Measurements from ENCODE around the gene MYL12A.

Gene MYL12A

GRCh38 chr18:3225588-3225987 is 22.0 kb upstream of the MYL12A start:
- DNase-seq (ENCODE audit: low read depth) = no peak

- no peak for DNase-seq (ENCODE audit: low read depth)
Observed at GRCh38 chr18:3226048-3226447, 21.6 kb upstream of the MYL12A start.

GRCh38 chr18:3230401-3231334 is 16.9 kb upstream of the MYL12A start:
- no peak for DNase-seq (ENCODE audit: low read depth)

GRCh38 chr18:3233004-3233403 is 14.6 kb upstream of the MYL12A start:
- DNase-seq (ENCODE audit: low read depth) = no peak

GRCh38 chr18:3233433-3234168 is 14.0 kb upstream of the MYL12A start:
- no peak for DNase-seq (ENCODE audit: low read depth)

- DNase-seq (ENCODE audit: low read depth) = no peak
Observed at GRCh38 chr18:3234457-3234856, 13.1 kb upstream of the MYL12A start.

- no peak for DNase-seq (ENCODE audit: low read depth)
Observed at GRCh38 chr18:3235846-3236245, 11.8 kb upstream of the MYL12A start.

GRCh38 chr18:3236470-3236869 is 11.1 kb upstream of the MYL12A start:
- DNase-seq (ENCODE audit: low read depth) = no peak

GRCh38 chr18:3238742-3239141 is 8.9 kb upstream of the MYL12A start:
- DNase-seq (ENCODE audit: low read depth) = no peak

- no peak for DNase-seq (ENCODE audit: low read depth)
Observed at GRCh38 chr18:3245185-3245564, 2.4 kb upstream of the MYL12A start.

- DNase-seq (ENCODE audit: low read depth) = peak; percentile 70
Observed at GRCh38 chr18:3245853-3246634, 1.6 kb upstream of the MYL12A start.

GRCh38 chr18:3246635-3247239 is 864 bp upstream of the MYL12A start:
- DNase-seq (ENCODE audit: low read depth) = no peak

GRCh38 chr18:3248062-3248657 is 559 bp downstream of the MYL12A start:
- no peak for DNase-seq (ENCODE audit: low read depth)

GRCh38 chr18:3248658-3249359 is 1.2 kb downstream of the MYL12A start:
- DNase-seq (ENCODE audit: low read depth) = no peak

GRCh38 chr18:3250237-3251107 is 2.9 kb downstream of the MYL12A start:
- no peak for DNase-seq (ENCODE audit: low read depth)

- DNase-seq (ENCODE audit: low read depth) = no peak
Observed at GRCh38 chr18:3251249-3251962, 3.8 kb downstream of the MYL12A start.

- no peak for DNase-seq (ENCODE audit: low read depth)
Observed at GRCh38 chr18:3251963-3252277, 4.3 kb downstream of the MYL12A start.

GRCh38 chr18:3252843-3253242 is 5.2 kb downstream of the MYL12A start:
- no peak for DNase-seq (ENCODE audit: low read depth)

GRCh38 chr18:3254725-3255124 is 7.1 kb downstream of the MYL12A start:
- DNase-seq (ENCODE audit: low read depth) = no peak
